HG03571 (cell line): ENCODE results near the gene SUMO1.

Experiments
- ATAC-seq: cut with Tn5 transposase; IDR thresholded peaks from one replicate; pipeline ENCODE4 v1.9.1; 2021; ENCODE audit not compliant: unreplicated experiment

Gene SUMO1

DNA sequence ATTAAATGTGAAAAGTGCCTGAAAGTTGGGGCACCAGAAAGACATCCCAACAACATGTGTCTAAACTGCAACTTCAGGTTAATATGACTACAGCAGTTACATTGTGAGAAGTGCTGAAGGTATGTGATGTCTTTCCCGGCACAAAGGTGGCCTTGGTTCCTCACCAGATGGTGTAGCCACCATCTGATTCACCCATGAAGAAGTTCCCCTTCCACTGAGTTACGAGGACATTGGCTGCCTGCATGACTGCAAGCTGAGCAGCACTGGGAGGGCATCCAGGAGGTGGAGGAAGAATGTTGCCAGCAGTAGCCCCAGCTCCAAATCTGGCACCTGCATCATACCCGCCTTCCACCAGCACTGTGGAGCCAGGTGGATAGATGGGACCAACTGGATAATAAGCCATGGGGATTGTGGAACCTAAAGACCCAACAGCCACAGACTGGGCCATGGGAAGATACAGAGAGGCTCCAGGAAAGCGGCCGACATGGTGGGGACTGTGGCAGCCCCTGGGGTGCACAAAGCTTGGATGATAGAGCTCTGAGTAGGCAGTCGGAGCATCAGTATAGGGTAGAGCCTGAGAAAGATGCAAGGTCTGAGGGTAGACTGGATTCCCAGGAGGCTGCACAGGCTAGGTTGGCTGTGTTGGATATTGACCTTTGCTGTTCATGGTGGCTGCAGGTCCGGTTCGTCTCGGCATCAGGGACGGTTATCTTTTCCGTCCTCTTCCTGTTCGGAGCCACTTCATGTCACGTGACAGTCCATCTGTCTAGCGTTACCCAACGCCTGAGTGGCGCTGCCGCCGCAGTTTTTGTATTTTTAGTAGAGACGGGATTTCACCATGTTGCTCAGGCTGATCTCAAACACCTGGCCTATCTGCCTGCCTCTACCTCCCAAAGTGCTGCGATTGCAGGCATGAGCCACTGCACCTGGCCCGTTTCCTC is 36.9 kb downstream of the SUMO1 start:
- ATAC-seq: no peak

DNA sequence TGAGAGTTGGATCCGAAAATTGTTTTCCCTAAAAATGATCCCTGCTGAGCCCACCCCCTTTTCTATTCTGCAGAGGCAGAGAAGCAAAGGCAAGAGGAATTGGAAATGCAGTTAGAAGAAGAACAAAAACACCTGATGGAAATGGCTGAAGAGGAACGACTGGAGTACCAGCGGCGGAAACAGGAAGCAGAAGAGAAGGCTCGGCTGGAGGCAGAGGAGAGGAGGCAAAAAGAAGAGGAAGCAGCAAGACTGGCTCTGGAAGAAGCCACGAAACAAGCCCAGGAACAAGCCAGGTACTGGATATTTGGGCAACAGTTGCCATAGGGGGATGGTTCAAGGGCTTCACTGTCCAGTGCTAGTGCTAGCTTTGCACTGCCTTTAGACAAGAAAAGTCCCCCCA is 41.7 kb downstream of the SUMO1 start:
- ATAC-seq: no peak

DNA sequence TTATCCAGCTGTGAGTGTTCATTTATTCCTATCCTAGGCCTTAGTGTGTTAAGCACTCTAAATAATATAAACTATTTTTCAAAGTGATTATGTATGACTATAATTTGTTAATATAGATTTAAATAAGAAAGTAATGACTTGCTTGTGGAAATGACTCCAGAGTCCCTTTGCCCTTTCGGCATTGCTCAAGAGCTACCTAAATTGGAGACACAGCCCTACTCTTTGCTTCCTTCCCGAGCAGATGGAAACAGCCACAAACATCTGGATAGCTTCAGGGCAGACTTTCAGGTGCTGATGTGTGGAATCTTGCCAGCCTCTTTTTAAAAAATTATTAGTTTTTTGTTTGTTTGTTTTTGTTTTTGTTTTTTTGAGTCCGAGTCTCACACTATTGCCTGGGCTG is 44.0 kb downstream of the SUMO1 start:
- no peak for ATAC-seq

DNA sequence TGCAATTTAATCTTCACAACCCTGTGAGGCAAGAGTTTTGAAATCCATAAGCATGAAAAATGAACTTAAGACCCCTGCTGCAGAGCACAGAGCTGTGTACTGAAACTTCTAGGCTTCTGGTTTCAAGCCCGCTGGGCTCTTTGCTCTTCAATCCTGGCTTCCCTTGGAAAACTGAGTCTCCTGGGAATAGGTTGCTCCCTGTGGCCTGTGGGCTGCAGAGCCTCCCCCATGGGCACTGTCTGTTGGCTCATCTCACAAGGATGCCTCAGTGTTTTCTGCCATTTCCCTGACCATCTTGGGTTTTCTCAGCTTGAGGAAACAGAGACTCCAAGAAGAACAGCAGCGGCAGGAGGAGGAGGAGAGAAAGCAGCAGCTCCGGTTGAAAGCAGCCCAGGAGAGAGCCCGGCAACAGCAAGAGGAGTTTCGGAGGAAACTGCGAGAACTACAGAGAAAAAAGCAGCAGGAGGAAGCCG is 44.5 kb downstream of the SUMO1 start:
- ATAC-seq: no peak

DNA sequence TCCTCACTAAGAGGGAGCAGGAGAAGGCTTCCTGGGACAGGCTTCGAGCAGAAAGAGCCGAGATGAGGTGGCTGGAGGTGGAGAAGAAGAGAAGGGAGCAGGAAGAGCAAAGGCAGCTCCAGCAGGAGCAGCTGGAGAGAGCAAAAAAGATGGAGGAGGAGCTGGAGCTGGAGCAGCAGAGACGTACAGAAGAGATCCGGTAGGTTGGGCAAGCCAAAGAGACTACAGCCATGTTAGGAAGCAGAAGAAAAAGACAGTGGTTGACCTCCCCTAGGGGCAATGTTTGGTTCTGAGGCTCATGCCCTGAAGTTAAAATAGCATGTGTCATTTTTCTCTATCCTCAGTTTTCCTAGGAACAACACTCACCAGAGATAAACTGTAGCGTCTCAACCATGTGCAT is 45.1 kb downstream of the SUMO1 start:
- ATAC-seq: no peak

DNA sequence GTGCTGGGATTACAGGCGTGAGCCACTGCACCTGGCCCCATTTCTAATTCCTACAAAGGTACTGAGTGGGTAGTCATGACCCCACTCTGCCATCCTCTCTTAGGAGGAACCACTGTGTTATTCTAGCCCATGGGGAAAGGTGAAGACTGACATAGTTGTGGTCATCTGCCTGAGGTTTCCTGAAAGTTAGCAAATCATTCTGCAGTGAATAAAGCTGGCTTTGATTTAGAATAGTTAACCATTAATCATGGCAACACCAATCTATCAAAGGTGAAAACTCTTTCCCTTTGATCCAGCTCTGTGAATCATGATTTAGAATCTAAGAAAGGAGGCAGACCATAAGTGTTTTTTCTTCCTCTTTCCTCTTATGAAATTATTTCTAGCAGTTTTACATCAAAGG is 50.8 kb downstream of the SUMO1 start:
- no peak for ATAC-seq

DNA sequence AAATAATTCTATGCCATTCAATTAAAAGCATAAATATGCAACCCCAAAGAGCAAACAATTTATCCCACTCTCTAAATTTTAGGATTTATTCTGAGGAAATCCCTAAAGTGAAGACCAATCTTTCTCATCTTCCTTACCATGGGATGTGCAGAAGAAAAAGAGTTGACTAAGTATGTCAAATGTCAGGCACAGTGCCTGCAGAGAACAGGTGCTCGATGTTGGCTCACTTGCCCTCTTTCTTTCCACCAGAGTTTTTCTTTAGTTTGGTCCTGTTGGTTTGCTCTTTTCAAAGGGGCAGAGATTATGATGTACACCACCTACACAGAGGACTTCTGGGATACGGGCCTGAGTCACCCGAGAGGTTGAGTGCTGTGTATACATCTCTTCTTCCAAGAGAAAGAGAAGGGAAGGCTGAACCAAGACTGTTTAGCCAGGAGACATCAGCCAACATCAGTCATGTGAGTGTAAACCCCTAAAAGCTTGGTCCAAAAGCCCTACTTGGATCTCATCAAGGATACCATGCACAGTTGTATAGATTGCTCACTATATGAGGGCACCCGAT is 51.7 kb downstream of the SUMO1 start:
- no peak for ATAC-seq

DNA sequence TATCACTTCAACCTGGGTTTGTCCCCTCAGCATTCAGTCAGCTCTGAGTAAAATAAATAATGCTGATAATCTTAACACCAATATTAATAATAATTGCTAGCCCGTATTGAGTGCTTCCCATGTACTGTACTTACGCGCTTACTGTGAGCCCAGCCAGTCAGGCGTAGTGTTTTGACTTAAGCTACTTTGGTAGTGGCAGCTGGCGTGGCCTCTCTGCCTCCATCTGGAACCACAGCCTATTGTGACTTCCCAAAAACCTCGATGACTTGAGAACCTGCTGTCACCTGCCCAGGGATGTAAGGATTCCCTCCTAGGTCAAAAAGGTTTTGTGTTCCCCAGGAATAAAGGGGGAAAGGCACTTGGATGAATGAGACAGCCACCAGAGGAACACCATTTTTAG is 53.2 kb downstream of the SUMO1 start:
- no peak for ATAC-seq

DNA sequence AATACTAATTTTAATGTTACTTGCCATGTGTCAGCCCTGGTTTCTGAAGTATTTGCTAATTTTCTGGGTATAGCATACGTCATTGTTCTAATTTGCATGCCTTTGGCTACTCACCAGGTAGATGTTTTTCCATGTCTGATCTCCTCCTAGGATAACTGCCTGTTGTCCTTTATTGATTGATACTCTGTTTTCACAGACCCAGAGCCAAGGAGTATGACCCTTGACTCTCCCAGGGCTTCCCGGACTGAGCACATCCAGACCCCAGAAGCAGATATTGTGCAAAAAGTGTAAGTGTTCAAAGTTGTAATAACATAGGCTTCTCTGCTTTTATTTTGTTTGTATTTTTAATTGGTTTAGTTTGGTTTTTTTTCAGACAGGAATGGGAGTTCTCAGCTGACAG is 53.8 kb downstream of the SUMO1 start:
- no peak for ATAC-seq

DNA sequence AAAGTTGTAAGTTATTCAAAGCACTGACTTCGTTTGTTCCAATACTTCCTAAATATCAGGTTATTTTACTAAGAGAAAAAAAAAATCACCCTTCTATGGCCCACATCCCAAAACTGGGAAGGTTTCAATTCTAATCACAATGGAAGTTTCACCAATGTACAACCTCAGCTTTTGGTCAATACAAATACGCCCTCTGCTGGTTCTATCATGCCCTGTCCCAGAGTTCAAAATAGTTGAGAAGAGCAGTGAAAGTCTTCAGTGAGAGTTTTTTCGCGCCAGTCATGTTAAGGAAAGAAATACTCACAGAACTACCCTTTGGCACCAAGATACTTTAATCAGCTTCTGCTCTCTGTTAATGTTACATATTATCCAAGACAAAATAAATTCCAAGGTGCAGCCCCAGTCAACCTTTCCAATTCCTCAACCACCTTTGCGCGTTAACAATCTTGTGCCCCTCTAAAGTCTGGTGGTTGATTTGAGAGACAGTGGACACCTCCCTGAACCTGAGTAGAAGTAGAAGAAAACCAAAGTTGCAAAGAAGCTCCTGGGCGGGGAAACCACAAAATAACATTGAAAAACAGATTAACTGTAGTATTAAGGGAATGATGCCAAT is 59.9 kb downstream of the SUMO1 start:
- no peak for ATAC-seq

DNA sequence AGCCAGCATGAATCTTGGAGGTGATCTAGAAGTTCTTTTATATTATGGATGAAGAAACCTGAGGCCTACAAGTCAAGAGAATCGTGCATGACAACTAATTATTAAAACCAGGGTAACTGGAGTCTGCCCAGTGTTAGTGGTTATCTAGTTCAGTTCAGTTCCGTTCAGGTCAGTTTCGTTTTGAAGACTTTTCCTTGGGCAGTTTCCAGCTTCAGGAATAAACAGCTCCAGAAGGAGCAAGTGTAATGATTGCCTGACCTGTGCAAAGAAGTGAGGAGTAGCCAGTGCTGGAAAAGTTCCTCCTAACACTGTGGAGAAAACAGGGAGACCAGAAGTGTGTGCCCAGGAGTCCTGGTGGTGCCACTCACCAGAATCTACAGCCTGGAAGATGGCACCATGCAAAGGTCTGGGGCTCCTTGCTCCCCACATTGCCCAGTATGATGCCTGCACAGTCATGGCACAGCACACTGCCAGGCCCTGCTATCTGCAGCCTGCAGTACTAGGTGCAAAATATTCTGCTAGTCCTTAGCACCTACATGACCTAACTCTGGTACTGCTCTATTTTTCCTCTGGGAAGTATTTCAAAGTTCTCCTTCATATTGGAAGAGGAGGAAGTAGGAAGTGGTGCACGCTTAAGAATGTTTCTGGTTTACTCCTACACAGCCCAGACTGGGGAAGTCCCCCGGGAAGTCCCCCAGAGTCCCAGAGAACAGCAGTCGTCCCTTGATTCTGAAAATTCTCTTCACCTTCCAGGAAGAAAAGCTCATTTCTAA is 65.8 kb downstream of the SUMO1 start:
- ATAC-seq: no peak

DNA sequence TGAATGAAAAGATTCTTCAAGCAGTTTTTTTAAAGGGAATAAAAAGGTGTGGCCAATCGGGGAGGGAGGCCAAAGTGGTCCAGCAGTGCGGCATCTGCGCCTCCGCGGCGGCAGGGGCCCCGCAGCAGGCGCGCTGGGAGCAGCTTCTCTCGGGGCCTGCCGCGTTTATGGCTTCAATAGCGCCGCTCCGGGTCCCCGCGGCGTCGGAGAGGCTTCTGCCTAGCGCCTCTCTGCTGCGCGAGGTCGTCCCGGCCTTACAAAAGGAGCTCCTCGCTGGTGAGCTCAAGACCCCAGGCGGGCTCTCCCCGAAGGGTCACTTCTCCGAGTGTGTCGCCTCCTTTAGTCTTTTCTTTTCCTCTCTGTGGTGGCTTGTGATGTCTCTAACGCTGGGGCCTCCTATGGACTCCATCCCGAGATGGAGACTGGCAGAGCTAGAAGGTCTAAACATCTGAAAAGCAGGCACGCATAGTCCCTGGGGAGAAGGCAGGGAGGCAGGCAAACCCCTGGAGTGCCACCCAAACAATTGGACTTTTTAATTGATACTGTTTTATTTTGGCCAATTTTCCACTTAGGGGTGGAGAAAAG is 67.1 kb downstream of the SUMO1 start:
- ATAC-seq: no peak

DNA sequence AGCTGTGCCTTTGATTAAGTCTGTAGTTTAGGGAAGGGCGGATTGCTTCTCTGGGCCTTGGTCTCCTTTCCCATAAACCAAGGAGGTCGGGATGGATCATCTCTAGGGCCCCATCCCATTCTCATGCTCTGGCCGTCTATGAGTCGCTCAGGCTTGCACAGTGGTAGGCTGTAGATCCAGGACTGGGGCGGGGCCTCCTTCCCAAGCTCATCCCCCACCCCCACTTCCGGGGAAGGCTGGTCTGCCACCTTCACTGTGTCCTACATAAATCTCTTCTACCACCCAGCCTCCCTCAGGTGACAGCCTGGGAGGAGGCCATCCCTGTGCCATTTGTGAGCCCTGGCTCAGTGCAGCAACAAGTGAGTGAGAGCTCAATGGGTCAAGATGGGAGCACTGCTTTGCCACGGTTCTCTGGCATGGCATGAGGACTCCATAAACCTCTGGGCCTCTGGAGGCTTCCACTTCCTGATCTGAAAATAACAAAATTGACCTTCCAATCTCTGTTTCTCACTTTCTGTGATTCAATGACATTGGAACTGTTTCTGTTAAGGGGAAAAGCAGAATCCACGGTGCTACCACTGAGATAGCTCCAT is 68.5 kb downstream of the SUMO1 start:
- ATAC-seq: no peak

DNA sequence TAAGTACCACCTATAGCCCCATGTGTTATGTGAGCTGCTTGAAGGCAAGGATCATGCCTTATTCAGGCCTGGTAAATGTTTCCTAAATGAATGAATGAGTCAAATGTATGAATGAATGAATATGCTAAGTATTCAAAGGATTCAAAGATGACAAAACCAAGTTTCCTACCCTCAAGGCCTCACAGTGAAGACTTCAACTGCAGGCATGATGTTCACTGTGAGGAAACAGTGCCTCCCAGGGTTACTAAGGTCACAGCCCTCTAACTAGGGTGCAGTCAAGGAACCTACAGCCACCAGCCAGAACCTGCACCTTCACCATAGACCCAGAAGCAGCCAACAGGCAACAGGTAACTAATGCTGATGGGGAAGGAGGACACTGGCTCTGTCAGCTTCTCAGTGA is 69.3 kb downstream of the SUMO1 start:
- ATAC-seq: no peak

DNA sequence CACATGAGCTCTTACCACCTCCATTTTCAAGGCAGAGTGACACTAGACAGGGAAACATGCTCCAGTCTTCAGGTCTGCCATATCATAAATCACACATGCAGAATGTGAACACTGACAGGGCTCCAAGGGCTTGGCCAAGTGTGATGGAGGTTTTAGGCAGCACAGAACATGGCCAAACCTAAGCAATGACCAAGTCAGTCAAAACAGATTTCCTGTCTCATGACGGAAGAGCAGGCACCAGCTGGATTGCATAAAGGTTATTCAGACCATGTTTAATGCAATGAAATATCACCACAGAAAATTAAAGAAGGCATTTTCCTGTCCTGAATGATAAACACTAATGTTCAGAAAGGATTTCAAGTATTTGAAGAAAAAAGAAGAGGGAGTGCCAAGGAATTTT is 72.5 kb downstream of the SUMO1 start:
- no peak for ATAC-seq

DNA sequence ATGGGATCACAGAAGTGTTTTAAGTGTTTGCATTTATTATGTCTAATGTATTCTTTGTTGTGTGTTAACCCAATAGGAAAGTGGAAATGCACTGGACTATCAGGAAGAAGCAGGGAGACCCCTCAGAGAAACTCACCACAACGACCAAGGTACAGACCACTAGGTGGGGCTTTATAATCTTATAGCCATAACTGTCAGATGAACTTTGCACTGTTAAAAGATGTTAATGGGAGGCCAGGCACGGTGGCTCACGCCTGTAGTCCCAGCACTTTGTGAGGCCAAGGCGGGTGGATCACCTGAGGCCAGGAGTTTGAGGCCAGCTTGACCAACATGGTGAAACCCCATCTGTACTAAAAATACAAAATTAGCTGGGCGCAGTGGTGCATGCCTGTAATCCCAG is 73.2 kb downstream of the SUMO1 start:
- no peak for ATAC-seq

DNA sequence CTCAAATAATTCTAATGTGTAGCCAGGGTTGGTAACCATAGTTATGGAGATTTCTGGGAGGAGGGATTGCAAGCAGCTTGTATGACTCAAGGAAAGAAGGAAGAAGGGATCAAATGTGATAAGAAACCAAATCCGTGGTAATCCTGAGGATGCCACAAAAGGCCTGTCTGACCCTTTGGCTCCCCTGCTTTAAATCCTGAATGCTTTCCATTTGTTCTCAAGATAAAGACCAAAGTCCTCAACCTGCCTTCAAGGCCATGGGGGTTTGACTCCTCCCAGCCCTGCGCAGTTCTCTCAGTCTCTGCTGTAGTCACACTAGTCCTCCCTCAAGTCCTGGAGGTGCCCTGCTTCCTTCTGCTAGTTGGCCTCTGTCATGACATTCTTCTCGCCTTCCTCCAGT is 74.0 kb downstream of the SUMO1 start:
- ATAC-seq: no peak

DNA sequence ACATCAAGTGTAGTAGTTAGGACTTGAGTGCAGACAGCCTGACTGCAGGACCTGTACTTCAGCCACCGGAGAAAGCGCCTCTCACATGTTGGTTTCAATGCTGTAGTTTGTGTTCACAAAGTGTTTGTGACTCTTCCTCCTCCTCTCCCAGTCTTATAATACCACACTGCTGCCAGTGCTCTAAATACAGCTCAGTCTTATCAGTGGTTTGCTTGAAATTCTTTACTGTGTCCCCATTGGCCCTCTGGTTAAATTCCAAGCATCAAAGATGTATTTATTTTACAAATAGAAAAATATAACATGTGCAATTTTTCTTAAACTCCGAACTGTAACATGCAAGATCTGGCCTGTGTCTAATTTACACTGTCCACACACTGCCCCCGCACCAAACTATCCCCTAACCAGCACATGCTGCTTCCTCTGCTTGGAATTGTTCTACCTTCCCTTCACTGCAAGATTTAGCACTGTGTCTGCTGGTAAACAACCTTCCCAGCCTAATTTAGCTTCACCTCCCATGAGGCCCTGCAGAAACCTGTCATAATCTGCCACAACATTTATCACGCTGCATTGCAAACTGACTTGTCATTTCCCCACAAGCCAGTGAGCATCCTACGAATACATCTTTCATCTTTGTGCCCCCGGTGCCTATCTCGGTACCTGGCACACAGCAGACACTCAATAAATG is 77.1 kb downstream of the SUMO1 start:
- ATAC-seq: no peak

DNA sequence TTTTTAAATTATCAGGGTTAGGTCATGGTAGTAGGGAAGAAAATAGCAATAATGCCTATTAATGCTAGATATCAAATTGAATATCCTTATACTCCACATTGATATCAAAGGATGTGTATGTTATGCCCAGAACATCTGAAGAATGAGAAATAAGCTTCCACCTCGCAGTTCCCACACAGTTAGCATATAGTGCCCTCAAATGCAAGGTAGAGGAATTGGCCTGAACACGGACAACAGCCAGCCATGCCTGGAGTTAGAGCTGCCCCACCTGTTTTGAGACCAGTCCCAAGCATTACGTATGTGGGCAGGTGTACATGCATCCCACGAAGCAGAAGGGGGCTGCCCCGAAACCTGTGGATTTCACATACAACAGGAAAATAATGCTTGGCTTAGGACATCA is 79.6 kb downstream of the SUMO1 start:
- no peak for ATAC-seq
